HG02884 (cell line): Measurements from ENCODE around the gene RPSA.
"Not testable (repeated sequence)": the region's sequence is repeated elsewhere in the genome, so short reads cannot be mapped to it uniquely, and the experiment has no call there.

Experiments
- ATAC-seq: cut with Tn5 transposase; IDR thresholded peaks from one replicate; pipeline ENCODE4 v1.9.1; 2021; ENCODE audit warnings: mild to moderate bottlenecking, moderate library complexity; ENCODE audit not compliant: unreplicated experiment

RPSA gene

DNA sequence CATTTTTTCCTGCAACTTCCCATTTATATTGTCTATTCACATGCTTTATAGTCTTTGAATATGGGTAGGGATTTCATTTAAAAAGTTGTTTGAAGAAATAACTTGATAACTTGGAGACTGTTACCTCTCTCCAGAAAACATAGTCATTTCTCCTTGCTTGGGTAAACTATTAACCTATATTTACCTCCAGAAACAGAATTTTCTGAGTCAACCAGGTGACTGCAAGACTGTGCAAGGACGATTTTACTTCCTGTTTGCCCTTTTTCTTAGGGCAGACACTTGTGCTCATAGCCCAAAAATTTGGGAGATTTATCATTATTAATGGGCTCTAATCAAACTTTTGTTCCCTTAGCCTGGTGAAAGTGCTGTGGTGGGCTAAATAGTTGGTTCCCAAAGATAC is 46.6 kb downstream of the RPSA start:
- ATAC-seq = no peak

DNA sequence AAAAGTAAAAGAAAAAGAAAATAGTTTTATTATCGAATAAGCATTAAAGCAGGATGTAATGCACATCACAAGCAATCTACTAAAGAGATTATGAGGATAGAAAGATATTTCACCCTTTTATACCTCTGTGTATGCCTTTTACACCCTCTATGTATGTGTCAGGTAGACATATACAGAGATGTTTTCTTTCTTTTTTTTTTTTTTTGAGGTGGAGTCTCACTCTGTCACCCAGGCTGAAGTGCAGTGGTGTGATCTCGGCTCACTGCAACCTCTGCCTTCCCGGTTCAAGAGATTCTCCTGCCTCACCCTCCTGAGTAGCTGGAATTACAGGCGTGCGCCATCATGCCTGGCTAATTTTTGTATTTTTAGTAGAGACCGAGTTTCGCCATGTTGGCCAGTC is 47.4 kb downstream of the RPSA start:
- not testable (repeated sequence) for ATAC-seq

DNA sequence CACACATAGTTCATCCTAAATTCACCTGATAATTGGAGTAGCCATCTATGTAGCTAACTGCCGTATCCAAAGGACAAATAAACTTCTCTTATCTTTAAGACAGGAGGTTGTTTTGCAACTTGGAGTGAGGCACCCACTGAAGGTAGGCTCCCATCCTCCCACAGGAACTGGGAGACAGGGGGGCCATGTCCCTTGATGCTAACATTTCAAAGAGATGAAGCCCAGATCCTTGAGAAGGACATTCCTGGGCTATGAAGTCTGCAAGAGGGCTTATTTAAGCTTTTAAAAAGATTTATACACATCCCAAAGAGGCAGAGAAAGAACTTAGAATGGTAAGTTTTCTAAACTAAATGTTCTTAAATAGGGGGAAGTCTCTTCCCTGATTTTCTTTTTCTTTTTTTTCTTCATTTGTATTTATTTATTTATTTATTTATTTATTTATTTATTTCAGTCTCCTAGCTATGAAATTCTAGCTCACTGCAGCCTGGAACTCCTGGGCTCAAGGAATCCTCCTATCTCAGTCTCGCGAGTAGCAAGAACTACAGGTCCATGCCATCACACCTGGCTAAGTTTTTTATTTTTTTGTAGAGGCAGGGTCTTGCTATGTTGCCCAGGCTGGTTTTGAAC is 48.2 kb downstream of the RPSA start:
- no peak for ATAC-seq

GRCh38 chr3:39456159-39456558 is 49.6 kb downstream of the RPSA start:
- ATAC-seq = no peak

DNA sequence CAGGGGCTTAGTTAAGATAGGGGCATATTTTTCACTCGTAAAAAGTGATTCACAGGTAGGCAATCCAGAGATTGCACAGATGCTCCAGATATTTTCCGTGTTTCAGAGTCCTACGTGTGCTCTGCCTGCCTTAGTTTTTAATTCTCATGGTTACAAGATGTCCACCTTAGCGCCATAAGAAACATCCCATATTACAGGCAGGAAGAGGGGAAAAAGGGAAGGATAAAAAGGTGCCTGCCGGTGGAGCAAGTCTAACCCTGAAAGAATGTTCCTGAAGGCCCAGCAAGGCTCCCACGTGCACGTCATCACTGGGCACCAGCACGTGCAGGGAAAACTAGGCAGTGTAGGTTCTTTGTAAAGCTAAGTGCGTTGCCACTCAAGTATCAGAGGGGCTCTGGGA is 50.8 kb downstream of the RPSA start:
- no peak for ATAC-seq

DNA sequence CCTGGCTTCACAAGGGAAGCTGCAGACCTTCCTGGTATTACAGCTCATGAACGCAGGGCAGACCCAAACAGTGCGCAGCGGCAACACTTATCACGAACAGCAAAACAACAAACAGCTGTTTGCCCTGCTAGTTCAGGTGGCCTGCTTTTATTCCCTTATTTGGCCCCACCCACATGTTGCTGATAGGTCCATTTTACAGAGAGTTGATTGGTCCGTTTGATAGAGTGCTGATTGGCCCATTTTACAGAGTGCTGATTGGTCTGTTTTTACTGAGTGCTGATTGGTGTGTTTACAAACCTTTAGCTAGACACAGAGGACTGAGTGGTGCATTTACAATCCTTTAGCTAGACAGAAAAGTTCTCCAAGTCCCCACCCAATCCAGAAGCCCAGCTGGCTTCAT is 52.1 kb downstream of the RPSA start:
- ATAC-seq = not testable (repeated sequence)

GRCh38 chr3:39460677-39461076 is 54.2 kb downstream of the RPSA start:
- ATAC-seq = no peak
